CD4-positive, alpha-beta T cell treated with Interleukin-6 at 100 ng/mL for 8 hours (primary cell): ENCODE data around the gene ADAR.

Source experiments
- DNase-seq: peaks from one replicate; pipeline ENCODE4 v3.0.0-alpha.2; 2020; ENCODE audit warnings: mixed read lengths, low spot score

Gene ADAR

GRCh38 chr1:154557248-154557938 lies 50.6 kb downstream of the ADAR start:
- DNase-seq = no peak

- no peak for DNase-seq
Observed at GRCh38 chr1:154556422-154556821, 51.6 kb downstream of the ADAR start.

GRCh38 chr1:154553056-154554030 lies 54.6 kb downstream of the ADAR start:
- DNase-seq = no peak

GRCh38 chr1:154552036-154552435 lies 56.0 kb downstream of the ADAR start:
- no peak for DNase-seq

GRCh38 chr1:154551474-154551873 lies 56.5 kb downstream of the ADAR start:
- DNase-seq = no peak

GRCh38 chr1:154550657-154551056 lies 57.3 kb downstream of the ADAR start:
- DNase-seq = no peak

DNA sequence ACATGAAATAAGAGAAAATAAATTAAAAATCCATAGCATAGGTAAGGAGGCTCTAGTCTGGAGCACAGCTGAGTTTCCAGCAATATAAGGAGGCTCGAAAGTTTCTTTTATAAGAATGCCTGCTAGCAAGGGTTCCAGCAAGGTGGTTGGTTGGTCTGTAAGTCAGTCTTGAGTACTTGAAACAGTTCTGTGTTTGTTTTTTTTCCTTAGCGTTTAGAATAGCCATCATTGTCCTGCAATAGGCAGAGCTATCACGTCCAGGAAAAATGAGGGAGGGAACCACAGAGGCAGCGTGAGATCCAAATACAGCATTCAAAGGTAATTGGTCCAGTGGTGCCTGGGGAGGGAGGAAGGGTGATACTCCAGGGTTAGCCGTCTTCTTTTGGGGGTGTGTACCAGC lies 57.9 kb downstream of the ADAR start:
- DNase-seq = no peak

DNA sequence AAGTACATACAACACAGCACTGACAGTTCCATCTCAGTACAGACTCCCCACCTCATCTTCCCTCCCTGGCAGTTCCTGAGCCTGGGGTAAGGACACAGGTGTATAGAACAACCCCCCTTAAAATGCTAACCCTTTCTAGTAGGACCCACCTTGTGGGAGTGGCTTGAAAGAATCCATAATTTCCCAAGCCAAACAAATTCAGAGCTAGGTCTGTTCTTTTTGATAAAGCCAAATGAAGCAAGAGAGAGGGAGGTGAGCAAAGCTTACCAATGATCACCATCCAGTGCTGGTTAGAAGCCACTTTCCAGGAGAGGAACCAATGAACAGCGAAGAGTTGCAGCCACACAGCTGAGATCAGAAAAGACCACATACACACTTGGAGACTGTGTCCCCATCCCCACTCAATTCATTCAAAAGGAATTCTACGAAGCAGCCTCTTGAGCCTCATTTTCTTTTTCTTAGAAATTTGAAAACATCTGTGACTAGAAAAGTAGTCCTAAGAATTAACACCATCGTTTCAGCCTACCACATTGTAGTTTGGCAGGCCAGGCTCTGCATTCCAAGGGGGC lies 58.7 kb downstream of the ADAR start:
- no peak for DNase-seq

DNA sequence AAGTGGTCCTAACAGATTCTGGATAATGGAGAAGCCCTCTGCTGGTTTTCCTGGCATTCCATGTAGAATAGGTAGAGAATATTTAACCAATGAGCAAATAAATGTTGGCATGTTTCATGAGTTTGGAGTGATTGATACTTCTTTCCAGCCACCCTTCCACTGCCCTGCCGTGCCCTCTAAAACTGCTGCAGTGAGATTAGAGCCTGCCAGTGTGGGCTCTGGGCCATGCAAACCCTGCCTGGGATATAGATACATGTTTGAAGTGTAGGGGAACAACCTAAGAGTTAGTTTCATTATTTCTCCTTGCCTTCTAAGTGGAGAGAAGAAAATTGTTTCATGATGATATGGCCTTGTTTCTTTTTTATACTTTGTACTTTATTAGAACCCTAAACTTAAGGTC lies 60.0 kb downstream of the ADAR start:
- DNase-seq = no peak

GRCh38 chr1:154547105-154547732 lies 60.8 kb downstream of the ADAR start:
- DNase-seq = no peak

DNA sequence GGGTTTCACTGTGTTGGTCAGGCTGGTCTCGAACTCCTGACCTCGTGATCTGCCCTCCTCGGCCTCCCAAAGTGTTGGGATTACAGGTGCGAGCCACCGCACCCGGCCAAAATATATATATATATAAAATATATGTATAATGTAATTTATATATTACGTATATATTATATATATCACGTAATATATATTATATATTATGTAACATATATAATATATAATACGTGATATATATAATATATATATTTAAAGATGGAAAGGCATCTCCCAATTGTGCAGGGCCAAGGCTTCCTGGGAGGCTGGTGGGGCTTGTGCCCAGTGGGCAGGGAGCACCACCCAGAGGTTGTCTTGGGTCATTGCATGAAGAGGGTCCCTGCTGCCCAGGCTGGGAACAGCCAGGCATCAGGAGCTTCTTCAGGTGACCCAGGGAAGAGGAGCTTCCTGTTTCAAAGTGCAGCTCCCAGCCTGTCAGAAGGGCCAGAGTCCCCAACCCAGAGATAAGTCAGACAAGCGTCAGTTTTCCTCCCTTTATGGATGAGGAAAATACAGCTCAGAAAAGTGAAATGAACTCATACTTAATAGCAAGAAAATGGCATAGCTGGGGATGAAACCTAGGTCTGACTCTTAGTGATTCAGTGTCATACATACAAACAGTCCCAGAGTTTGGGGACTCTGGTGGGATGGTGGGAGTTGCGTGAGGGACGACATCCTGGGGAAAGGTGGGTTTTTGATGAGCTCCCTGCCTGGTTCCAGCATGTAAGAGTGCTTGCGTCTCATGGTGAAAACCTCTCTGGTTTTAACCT lies 61.5 kb downstream of the ADAR start:
- peak; percentile 44 for DNase-seq

GRCh38 chr1:154541231-154541630 lies 66.8 kb downstream of the ADAR start:
- no peak for DNase-seq

DNA sequence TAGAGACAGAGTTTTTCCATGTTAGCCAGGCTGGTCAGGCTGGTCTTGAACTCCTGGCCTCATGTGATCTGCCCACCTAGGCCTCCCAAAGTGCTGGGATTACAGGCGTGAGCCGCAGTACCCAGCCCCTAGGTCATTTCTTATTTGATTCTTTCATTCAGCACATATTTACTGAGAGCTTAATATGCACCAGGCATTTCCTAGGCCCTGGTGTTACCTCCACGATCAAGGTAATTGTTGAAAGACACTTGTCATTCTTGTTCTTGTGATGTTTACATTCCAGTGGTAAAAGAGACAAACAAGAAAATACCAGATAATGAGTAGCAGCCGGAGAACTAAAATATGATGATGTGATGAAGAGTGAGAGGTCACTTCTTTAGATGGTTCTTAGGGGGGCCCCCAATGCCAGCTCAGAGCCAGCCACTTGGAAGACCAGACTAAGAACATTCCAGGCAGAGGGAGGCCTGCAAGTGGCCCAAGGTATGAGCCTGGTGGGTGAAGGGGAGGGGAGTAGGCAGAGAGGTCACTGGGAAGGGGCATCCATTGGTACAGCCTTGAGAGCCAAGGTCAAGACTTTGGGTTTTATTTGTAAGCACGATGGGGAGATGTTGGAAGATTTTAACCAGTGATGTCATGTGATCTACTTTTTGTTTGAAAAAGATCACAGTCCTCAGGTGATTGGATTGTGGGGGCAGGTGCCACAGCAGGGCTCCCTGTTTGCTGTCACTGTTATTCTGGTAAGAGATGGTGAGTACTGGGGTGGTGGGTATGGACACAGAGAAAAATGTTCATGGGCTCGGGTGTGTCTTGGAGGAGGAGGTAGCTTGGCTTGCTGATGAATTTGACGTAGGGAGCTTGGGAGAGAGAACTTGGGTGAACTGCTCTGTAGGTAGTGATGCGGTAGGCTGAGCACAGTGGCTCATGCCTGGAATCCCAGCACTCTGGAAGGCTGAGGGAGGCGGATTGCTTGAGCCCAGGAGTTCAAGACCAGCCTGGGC lies 68.2 kb downstream of the ADAR start:
- no peak for DNase-seq

DNA sequence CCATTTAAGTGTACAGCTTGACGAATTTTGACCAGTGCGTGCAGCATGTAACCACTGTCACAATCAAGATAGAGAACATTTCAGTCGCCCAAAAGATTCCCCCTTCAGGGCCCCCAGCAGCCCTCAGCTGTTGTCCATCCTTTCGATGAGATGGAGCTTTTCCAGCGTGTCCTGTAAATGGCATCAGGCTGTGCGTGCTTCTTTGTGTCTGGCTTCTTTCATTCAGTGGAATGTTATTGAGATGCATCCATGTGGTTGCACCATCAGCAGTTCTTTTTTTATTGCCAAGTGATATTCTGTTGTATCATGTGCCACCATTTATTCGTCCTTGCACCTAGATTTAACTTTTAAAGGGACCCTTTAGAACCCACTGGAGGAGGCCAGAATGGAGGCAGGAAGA lies 71.4 kb downstream of the ADAR start:
- no peak for DNase-seq

DNA sequence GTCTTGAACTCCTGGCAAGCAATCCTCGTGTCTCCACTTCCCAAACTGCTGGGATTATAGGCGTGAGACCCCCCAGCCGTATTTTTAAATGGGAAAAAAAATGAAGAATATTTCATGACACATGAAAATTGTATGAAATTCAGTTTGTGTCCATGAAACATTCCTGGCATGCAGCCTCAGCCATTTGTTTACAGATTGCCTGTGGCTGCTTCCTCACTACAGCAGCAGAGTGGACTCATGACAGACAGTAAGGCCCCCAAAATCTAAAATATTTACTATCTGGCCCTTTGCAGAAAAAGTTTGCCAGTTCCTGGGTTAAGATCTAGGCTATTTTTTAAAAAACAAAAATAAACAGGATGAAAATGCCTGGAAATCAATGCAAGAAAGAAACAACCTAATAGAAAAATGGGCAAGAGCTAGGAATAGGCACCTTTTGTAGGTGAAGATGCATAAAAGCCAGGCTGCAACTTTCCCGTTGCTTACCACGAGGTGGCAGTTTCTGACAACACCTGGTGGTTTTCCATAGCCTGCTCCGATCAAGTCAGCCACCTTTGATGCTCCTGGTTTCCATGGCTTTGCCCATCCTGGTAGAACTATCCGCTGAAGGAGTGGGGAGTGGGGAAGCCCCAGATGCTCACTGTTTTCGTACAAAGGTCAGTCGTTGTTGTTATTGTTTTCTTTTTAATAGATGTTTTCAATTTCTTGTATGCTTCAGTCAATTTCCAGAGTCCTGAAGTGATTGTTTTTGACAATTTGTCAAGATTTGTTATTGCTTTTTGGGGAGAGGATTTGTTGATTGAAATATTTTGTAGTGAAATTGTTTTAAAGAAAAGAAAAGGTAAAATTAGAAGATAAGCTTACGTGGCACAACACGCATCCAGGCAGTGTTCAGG lies 73.8 kb downstream of the ADAR start:
- DNase-seq = no peak
